ENCODE results near the gene PSMB1. TPM values are rescaled to one million over a fixed set of nuclear protein-coding genes. Genes with fewer than 3 reads are reported as not detected.

Gene PSMB1
- total and polyA plus RNA-seq, 9 of the 15 experiments (the other 6 are each of a cell fraction or from before 2014, with no cell fraction given), result 447 to 2,953 (median 884) TPM

DNA sequence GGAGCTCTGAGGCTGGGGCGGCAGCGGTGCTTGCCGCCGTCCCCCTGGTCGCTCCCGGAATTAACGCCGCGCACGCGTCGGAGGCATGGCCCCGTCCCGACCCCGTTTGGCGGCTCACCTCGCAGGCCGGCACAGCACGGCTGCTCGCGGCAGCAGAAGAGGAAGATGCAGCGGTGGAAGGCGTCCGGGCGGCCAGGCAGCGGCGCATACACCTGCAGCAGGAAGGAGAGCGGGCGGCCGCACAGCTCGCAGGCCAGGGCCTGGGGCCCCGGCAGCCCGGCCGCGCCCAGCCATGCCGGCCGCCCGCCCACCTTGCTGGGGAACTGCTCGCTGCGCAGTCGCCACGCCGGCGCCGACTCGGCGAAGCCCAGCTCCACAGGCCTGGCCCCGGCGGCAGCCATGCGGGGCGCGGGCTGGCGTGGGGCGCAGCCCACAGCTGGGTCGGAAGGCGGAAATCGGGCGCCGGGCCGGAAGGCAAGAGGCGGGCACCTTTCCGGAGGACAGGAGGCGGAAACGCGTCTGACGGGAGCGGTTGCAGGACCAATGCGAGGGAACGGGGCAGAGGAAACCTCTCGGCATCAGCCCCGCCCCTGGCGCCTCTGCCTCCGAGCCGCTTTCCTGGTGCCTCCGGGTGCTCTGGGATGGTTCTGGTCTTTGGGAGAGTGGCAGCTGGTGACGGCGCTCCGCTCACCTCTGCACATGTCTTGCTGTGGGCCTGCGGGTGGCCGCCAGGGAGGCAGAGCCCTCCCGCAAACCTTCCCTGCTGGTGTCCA is 31.3 kb upstream of the PSMB1 start, which contains the start of gene PDCD2 (continued):
- TF ChIP-seq, protein P1, sequence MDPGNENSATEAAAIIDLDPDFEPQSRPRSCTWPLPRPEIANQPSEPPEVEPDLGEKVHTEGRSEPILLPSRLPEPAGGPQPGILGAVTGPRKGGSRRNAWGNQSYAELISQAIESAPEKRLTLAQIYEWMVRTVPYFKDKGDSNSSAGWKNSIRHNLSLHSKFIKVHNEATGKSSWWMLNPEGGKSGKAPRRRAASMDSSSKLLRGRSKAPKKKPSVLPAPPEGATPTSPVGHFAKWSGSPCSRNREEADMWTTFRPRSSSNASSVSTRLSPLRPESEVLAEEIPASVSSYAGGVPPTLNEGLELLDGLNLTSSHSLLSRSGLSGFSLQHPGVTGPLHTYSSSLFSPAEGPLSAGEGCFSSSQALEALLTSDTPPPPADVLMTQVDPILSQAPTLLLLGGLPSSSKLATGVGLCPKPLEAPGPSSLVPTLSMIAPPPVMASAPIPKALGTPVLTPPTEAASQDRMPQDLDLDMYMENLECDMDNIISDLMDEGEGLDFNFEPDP (CRISPR knock-in tag; IDR thresholded peaks at IDR 0.05), result no peak
- TF ChIP-seq SMARCA5 (IDR thresholded peaks at IDR 0.05), result no peak
- TF ChIP-seq HIVEP1 (CRISPR knock-in tag; IDR thresholded peaks at IDR 0.05), result no peak
- no peak for TF ChIP-seq PPARD (CRISPR knock-in tag; IDR thresholded peaks at IDR 0.05)
- TF ChIP-seq ZBTB17 (CRISPR knock-in tag; IDR thresholded peaks at IDR 0.05), result 0 out of 2 replicates have a peak, but pooled peaks have one; percentile 53
- peak; percentile 88 for TF ChIP-seq FIP1L1 (IDR thresholded peaks at IDR 0.05; ENCODE audit: low read depth, low read length, poor library complexity, severe bottlenecking)
- no peak for TF ChIP-seq ZNF354B (CRISPR knock-in tag; IDR thresholded peaks at IDR 0.05)
- TF ChIP-seq ZNF644 (tag; IDR thresholded peaks at IDR 0.05; ENCODE audit: low read depth), result 0 out of 2 replicates have a peak, but pooled peaks have one; percentile 55
- no peak for TF ChIP-seq TCF7 (IDR thresholded peaks at IDR 0.05; ENCODE audit: borderline replicate concordance)
- no peak for TF ChIP-seq TAF15 (IDR thresholded peaks at IDR 0.05; ENCODE audit: low read depth, low read length)
- TF ChIP-seq HLTF (IDR thresholded peaks at IDR 0.05), result 0 out of 2 replicates have a peak, but pooled peaks have one; percentile 41
- no peak for TF ChIP-seq ZNF764 (CRISPR knock-in tag; IDR thresholded peaks at IDR 0.05; ENCODE audit: low read depth)
- peak in 1 of 2 experiments; percentile 95; a peak in 2 of 4 replicates for TF ChIP-seq KDM4B (IDR thresholded peaks at IDR 0.05; ENCODE audit: borderline replicate concordance in 2 of 2, low read depth in 1 of 2)
- peak in 1 of 2 experiments; percentile 71 for TF ChIP-seq E2F6 (IDR thresholded peaks at IDR 0.05; ENCODE audit: borderline replicate concordance in 1 of 2, extremely low read depth in 1 of 2, insufficient read depth in 1 of 2, insufficient read length in 1 of 2, low read depth in 1 of 2, low read length in 1 of 2, poor library complexity in 1 of 2, severe bottlenecking in 1 of 2)
- TF ChIP-seq NFYB (IDR thresholded peaks at IDR 0.05; ENCODE audit: extremely low read depth, insufficient read length), result peak; percentile 81
- TF ChIP-seq, protein P2, sequence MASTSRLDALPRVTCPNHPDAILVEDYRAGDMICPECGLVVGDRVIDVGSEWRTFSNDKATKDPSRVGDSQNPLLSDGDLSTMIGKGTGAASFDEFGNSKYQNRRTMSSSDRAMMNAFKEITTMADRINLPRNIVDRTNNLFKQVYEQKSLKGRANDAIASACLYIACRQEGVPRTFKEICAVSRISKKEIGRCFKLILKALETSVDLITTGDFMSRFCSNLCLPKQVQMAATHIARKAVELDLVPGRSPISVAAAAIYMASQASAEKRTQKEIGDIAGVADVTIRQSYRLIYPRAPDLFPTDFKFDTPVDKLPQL (IDR thresholded peaks at IDR 0.05; ENCODE audit: extremely low read depth, insufficient read length), result no peak
- TF ChIP-seq CLOCK (CRISPR knock-in tag; IDR thresholded peaks at IDR 0.05; ENCODE audit: borderline replicate concordance), result no peak
- no peak for TF ChIP-seq ZNF311 (CRISPR knock-in tag; IDR thresholded peaks at IDR 0.05)
- TF ChIP-seq KAT8 (IDR thresholded peaks at IDR 0.05; ENCODE audit: low read depth), result no peak
- no peak for TF ChIP-seq CHCHD3 (CRISPR knock-in tag; IDR thresholded peaks at IDR 0.05)
- peak; percentile 76 for TF ChIP-seq EP400 (IDR thresholded peaks at IDR 0.05)

All from K562 (cell line).